Measurements from ENCODE around the gene EXTL2. TPM values are rescaled to one million over a fixed set of nuclear protein-coding genes. Genes with fewer than 3 reads are reported as not detected.
"Not testable (repeated sequence)": the region's sequence is repeated elsewhere in the genome, so short reads cannot be mapped to it uniquely, and the experiment has no call there.

Gene EXTL2
- total RNA-seq, 2 experiments from 2014 or later: 2.0 to 2.6 TPM

- Mint-ChIP-seq H3K9me3 (ENCODE audit: insufficient read depth) (no peaks in the 10 kb centered on the region), H3K4me3 (no peak overlapping the region), H3K27me3 (ENCODE audit: low read depth) (no peaks in the 10 kb centered on the region), H3K36me3 (ENCODE audit: low read depth) (no peaks in the 10 kb centered on the region), H3K4me1 (ENCODE audit: low read depth) (no peaks in the 10 kb centered on the region), H3K27ac (no peak overlapping the region)
- POLR2A ChIA-PET: no interaction called here
- no peak for DNase-seq
- ATAC-seq: no peak
- CTCF ChIA-PET: interaction anchor here (0.9 to 2.0 kb wide), 3 partner anchors 10 to 412 kb away, joined by 3 to 5 read pairs (median 4); no protein-coding TSS in a partner anchor
These were observed 18.4 kb downstream of the EXTL2 start for GRCh38 chr1:100876291-100876690.

GRCh38 chr1:100875228-100875627 is 19.4 kb downstream of the EXTL2 start:
- no peak overlapping the region for H3K27ac Mint-ChIP-seq
- no peak for ATAC-seq
- no peaks in the 10 kb centered on the region for H3K36me3 Mint-ChIP-seq (ENCODE audit: low read depth)
- H3K27me3 Mint-ChIP-seq (ENCODE audit: low read depth): no peaks in the 10 kb centered on the region
- CTCF ChIA-PET: interaction anchor here (2.2 kb wide), 1 partner anchor 20 kb away, joined by 6 read pairs; the partner anchor contains the start of genes EXTL2 and SLC30A7
- no peaks in the 10 kb centered on the region for H3K9me3 Mint-ChIP-seq (ENCODE audit: insufficient read depth)
- no peaks in the 10 kb centered on the region for H3K4me1 Mint-ChIP-seq (ENCODE audit: low read depth)
- no peak for DNase-seq
- POLR2A ChIA-PET: no interaction called here
- H3K4me3 Mint-ChIP-seq: no peak overlapping the region

DNA sequence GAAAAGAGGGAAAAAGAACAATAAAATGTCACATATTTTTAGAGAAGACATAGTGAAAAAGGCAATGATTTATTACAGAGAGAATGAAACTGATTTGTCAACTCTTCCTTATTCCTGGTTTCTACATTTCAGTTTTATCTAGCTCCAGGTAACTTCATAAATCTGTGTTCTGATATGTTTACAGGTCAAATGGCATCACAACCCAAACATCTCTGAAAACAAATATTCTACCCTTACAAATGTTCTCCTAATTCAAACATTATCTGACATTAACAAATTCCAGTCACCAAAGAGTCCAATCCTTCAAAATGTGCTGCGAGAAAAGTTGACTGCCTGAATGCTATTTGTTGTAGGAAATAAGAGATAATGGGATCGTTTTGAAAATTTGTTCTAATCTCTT is 20.2 kb downstream of the EXTL2 start:
- no peak overlapping the region for H3K27ac Mint-ChIP-seq
- no peak for ATAC-seq
- H3K9me3 Mint-ChIP-seq (ENCODE audit: insufficient read depth): no peaks in the 10 kb centered on the region
- H3K4me1 Mint-ChIP-seq (ENCODE audit: low read depth): no peaks in the 10 kb centered on the region
- no peak overlapping the region for H3K4me3 Mint-ChIP-seq
- DNase-seq: no peak
- no peaks in the 10 kb centered on the region for H3K36me3 Mint-ChIP-seq (ENCODE audit: low read depth)
- H3K27me3 Mint-ChIP-seq (ENCODE audit: low read depth): no peaks in the 10 kb centered on the region
- ChIA-PET CTCF (interaction anchor here (1.6 to 2.2 kb wide), 2 partner anchors 8 to 21 kb away, joined by 4 to 6 read pairs; partner anchors contain the start of genes EXTL2 and SLC30A7), POLR2A (no interaction called here)

DNA sequence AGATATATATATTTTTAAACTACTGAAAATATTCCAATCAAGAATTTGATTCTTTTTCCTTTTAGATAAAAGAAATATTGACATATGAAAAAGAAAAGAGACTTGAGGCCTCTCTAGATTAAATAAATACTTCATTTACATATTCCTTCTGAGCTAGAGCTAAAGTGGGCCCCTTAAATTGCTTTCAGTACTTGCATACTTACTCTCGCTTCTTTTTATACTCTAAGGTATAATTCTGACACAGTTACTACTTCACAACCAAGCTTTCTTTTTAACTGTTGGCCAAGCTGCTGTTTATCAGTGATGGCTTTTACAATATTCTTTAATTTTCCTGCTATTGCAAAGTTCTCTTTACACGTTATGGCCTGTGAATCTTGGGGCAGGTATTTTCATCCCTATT is 24.6 kb downstream of the EXTL2 start:
- ATAC-seq (no peak), DNase-seq (no peak)
- Mint-ChIP-seq H3K36me3 (ENCODE audit: low read depth) (no peaks in the 10 kb centered on the region), H3K4me3 (no peak overlapping the region), H3K27me3 (ENCODE audit: low read depth) (no peaks in the 10 kb centered on the region), H3K9me3 (ENCODE audit: insufficient read depth) (no peaks in the 10 kb centered on the region), H3K27ac (no peak overlapping the region), H3K4me1 (ENCODE audit: low read depth) (no peaks in the 10 kb centered on the region)
- POLR2A ChIA-PET: no interaction called here
- CTCF ChIA-PET: interaction anchor here (0.8 to 10.4 kb wide), 6 partner anchors 9 to 418 kb away, joined by 3 to 227 read pairs (median 12); no protein-coding TSS in a partner anchor

GRCh38 chr1:100868364-100868995 is 26.2 kb downstream of the EXTL2 start:
- no peaks in the 10 kb centered on the region for H3K36me3 Mint-ChIP-seq (ENCODE audit: low read depth)
- H3K9me3 Mint-ChIP-seq (ENCODE audit: insufficient read depth): no peaks in the 10 kb centered on the region
- no peaks in the 10 kb centered on the region for H3K4me1 Mint-ChIP-seq (ENCODE audit: low read depth)
- H3K27ac Mint-ChIP-seq: no peak overlapping the region
- no peaks in the 10 kb centered on the region for H3K27me3 Mint-ChIP-seq (ENCODE audit: low read depth)
- H3K4me3 Mint-ChIP-seq: no peak overlapping the region
- ChIA-PET POLR2A (no interaction called here), CTCF (interaction anchor here (0.7 to 10.4 kb wide), 47 partner anchors 12 to 1688 kb away, joined by 3 to 227 read pairs (median 4); partner anchors contain the start of genes CDC14A and EXTL2)
- no peak for DNase-seq
- no peak for ATAC-seq

GRCh38 chr1:100866901-100867206 is 27.8 kb downstream of the EXTL2 start:
- Mint-ChIP-seq H3K27ac (no peak overlapping the region), H3K4me3 (no peak overlapping the region), H3K27me3 (ENCODE audit: low read depth) (no peaks in the 10 kb centered on the region), H3K4me1 (ENCODE audit: low read depth) (no peaks in the 10 kb centered on the region), H3K9me3 (ENCODE audit: insufficient read depth) (no peaks in the 10 kb centered on the region), H3K36me3 (ENCODE audit: low read depth) (no peaks in the 10 kb centered on the region)
- POLR2A ChIA-PET: no interaction called here
- ATAC-seq: no peak
- CTCF ChIA-PET: interaction anchor here (0.6 to 10.4 kb wide), 11 partner anchors 18 to 407 kb away, joined by 3 to 227 read pairs (median 4); partner anchors contain the start of gene VCAM1
- DNase-seq: no peak

- ChIA-PET CTCF (interaction anchor here (0.6 to 10.4 kb wide), 11 partner anchors 18 to 407 kb away, joined by 3 to 227 read pairs (median 4); partner anchors contain the start of gene VCAM1), POLR2A (no interaction called here)
- ATAC-seq (peak; percentile 49), DNase-seq (no peak)
- Mint-ChIP-seq H3K9me3 (ENCODE audit: insufficient read depth) (no peaks in the 10 kb centered on the region), H3K4me3 (no peak overlapping the region), H3K27me3 (ENCODE audit: low read depth) (no peaks in the 10 kb centered on the region), H3K4me1 (ENCODE audit: low read depth) (no peaks in the 10 kb centered on the region), H3K36me3 (ENCODE audit: low read depth) (no peaks in the 10 kb centered on the region), H3K27ac (no peak overlapping the region)
These were observed 28.4 kb downstream of the EXTL2 start for GRCh38 chr1:100866041-100866900.

DNA sequence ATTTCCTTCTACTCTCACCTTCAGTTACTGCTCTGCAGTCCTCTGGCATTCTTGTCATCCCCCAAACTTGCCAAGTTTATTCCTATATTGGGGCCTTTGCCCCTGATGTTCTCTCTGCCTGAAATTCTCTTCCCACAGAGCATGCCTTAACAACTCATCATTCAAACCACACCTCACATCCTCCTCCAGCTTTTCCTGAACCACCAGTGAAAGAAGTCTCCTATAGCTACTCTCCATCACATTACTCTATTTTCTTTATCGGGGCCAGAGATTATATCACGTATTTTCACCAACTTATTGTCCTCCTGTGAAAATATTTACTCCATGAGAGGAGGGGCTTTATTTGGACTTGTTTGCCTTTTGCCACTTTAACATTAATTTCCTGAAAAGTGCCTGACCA is 32.1 kb downstream of the EXTL2 start:
- no peak overlapping the region for H3K4me3 Mint-ChIP-seq
- no peak for DNase-seq
- ATAC-seq: no peak
- peaks cover 2% of the 10 kb centered on the region for H3K27me3 Mint-ChIP-seq (ENCODE audit: low read depth)
- ChIA-PET CTCF (interaction anchor here (1.5 to 10.4 kb wide), 2 partner anchors 113 to 403 kb away, joined by 3 to 227 read pairs; no protein-coding TSS in a partner anchor), POLR2A (interaction anchor here (0.6 kb wide), 1 partner anchor 575 kb away, joined by 3 read pairs; no protein-coding TSS in a partner anchor)
- H3K9me3 Mint-ChIP-seq (ENCODE audit: insufficient read depth): no peaks in the 10 kb centered on the region
- no peaks in the 10 kb centered on the region for H3K36me3 Mint-ChIP-seq (ENCODE audit: low read depth)
- no peak overlapping the region for H3K27ac Mint-ChIP-seq
- H3K4me1 Mint-ChIP-seq (ENCODE audit: low read depth): no peaks in the 10 kb centered on the region

DNA sequence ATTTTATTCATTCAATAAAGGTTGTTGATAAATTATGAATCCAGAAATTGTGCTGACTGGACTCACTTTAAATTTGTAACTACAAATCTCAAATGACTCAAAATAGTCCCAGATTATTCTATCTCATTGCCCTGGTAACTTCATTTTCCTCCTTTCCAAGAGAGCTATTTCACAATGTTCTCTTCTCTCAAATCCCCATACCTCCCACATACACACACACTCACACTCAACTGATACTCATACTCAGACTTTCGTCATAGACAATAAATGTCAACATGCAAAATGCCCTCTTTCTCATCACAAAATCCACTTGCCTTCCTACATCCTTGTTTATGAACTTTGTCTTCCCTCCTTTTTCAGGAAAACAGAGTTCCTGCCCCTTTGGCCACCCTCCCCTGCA is 33.3 kb downstream of the EXTL2 start:
- no peak for DNase-seq
- Mint-ChIP-seq H3K36me3 (ENCODE audit: low read depth) (no peaks in the 10 kb centered on the region), H3K27ac (no peak overlapping the region), H3K4me1 (ENCODE audit: low read depth) (no peaks in the 10 kb centered on the region), H3K4me3 (no peak overlapping the region), H3K9me3 (ENCODE audit: insufficient read depth) (no peaks in the 10 kb centered on the region), H3K27me3 (ENCODE audit: low read depth) (peaks cover 2% of the 10 kb centered on the region)
- ATAC-seq: no peak
- POLR2A ChIA-PET: no interaction called here
- CTCF ChIA-PET: no interaction called here

- H3K36me3 Mint-ChIP-seq (ENCODE audit: low read depth): no peaks in the 10 kb centered on the region
- H3K4me1 Mint-ChIP-seq (ENCODE audit: low read depth): no peaks in the 10 kb centered on the region
- no peak overlapping the region for H3K4me3 Mint-ChIP-seq
- H3K27ac Mint-ChIP-seq: no peak overlapping the region
- no peak for DNase-seq
- no peak for ATAC-seq
- POLR2A ChIA-PET: no interaction called here
- H3K9me3 Mint-ChIP-seq (ENCODE audit: insufficient read depth): no peaks in the 10 kb centered on the region
- H3K27me3 Mint-ChIP-seq (ENCODE audit: low read depth): peaks cover 2% of the 10 kb centered on the region
- CTCF ChIA-PET: no interaction called here
These were observed 34.1 kb downstream of the EXTL2 start for GRCh38 chr1:100860397-100860991.

GRCh38 chr1:100855116-100855515 is 39.5 kb downstream of the EXTL2 start:
- H3K27ac Mint-ChIP-seq; H3K4me3 Mint-ChIP-seq; H3K36me3 Mint-ChIP-seq (ENCODE audit: low read depth); DNase-seq; H3K4me1 Mint-ChIP-seq (ENCODE audit: low read depth); H3K9me3 Mint-ChIP-seq (ENCODE audit: insufficient read depth); POLR2A ChIA-PET; ATAC-seq: not testable (repeated sequence)
- H3K27me3 Mint-ChIP-seq (ENCODE audit: low read depth): peaks cover 13% of the 10 kb centered on the region
- CTCF ChIA-PET: interaction anchor here (0.8 kb wide), 1 partner anchor 14 kb away, joined by 3 read pairs; no protein-coding TSS in a partner anchor

GRCh38 chr1:100852976-100853375 is 41.7 kb downstream of the EXTL2 start:
- ChIA-PET POLR2A (no interaction called here), CTCF (no interaction called here)
- H3K36me3 Mint-ChIP-seq (ENCODE audit: low read depth): no peaks in the 10 kb centered on the region
- H3K4me1 Mint-ChIP-seq (ENCODE audit: low read depth): no peaks in the 10 kb centered on the region
- H3K4me3 Mint-ChIP-seq: no peak overlapping the region
- H3K27ac Mint-ChIP-seq: no peak overlapping the region
- H3K27me3 Mint-ChIP-seq (ENCODE audit: low read depth): peaks cover 25% of the 10 kb centered on the region
- no peaks in the 10 kb centered on the region for H3K9me3 Mint-ChIP-seq (ENCODE audit: insufficient read depth)
- DNase-seq (no peak), ATAC-seq (no peak)

Measured in activated CD8-positive, alpha-beta T cell treated with anti-CD3 and anti-CD28 coated beads, Interleukin-2, amount 10 ng/mL, durations not matched to agents 7 days and 5 days (primary cell).